ENCODE data around the gene CD2AP. TPM values are rescaled to one million over a fixed set of nuclear protein-coding genes. Genes with fewer than 3 reads are reported as not detected.

The CD2AP gene
- total RNA-seq, 1 donor from 2014 or later: 47.8 TPM

DNA sequence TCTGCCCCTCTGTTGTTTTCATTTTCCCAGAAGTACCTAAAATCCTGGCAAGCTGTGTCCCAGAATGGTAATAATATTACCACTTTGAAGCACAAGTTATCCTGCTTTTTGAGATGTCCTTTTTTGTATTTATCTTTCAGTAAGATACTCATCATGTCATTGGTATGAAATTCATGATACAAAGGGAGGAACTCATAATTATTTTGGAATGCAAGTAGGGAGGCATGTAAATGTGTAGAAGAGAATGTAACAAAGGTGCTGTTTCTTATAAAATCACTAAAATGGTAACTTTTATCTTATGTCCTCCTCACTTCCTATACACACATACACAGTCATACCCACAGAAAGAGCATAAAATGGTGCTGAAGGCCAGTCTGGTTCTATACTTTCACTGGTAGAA is 109.9 kb downstream of the CD2AP start:
- Histone ChIP-seq H3K4me3 (ENCODE audit: low read depth, low read length) (no peak overlapping the region), H3K36me3 (ENCODE audit: control insufficient read depth, insufficient read depth, low read length) (no peaks in the 10 kb centered on the region), H3K27me3 (ENCODE audit: control insufficient read depth, insufficient read depth, low read length) (no peaks in the 10 kb centered on the region)
- no peak for DNase-seq (ENCODE audit: low read depth)
- no peak for TF ChIP-seq CTCF (IDR thresholded peaks at IDR 0.05; ENCODE audit: insufficient read depth, low read length, poor library complexity, severe bottlenecking)

- no peaks in the 10 kb centered on the region for H3K27me3 ChIP-seq (ENCODE audit: control insufficient read depth, insufficient read depth, low read length)
- no peak for TF ChIP-seq CTCF (IDR thresholded peaks at IDR 0.05; ENCODE audit: insufficient read depth, low read length, poor library complexity, severe bottlenecking)
- H3K4me3 ChIP-seq (ENCODE audit: low read depth, low read length): no peak overlapping the region
- H3K36me3 ChIP-seq (ENCODE audit: control insufficient read depth, insufficient read depth, low read length): peaks cover 1% of the 10 kb centered on the region
- DNase-seq (ENCODE audit: low read depth): no peak
Measured at GRCh38 chr6:47592131-47592840, 114.7 kb downstream of the CD2AP start.

GRCh38 chr6:47593979-47594378 is 116.4 kb downstream of the CD2AP start:
- no peak overlapping the region for H3K4me3 ChIP-seq (ENCODE audit: low read depth, low read length)
- TF ChIP-seq CTCF (IDR thresholded peaks at IDR 0.05; ENCODE audit: insufficient read depth, low read length, poor library complexity, severe bottlenecking): no peak
- DNase-seq (ENCODE audit: low read depth): no peak
- no peaks in the 10 kb centered on the region for H3K27me3 ChIP-seq (ENCODE audit: control insufficient read depth, insufficient read depth, low read length)
- H3K36me3 ChIP-seq (ENCODE audit: control insufficient read depth, insufficient read depth, low read length): peaks cover 3% of the 10 kb centered on the region

- TF ChIP-seq CTCF (IDR thresholded peaks at IDR 0.05; ENCODE audit: insufficient read depth, low read length, poor library complexity, severe bottlenecking): no peak
- no peaks in the 10 kb centered on the region for H3K27me3 ChIP-seq (ENCODE audit: control insufficient read depth, insufficient read depth, low read length)
- H3K4me3 ChIP-seq (ENCODE audit: low read depth, low read length): no peak overlapping the region
- peaks cover 3% of the 10 kb centered on the region for H3K36me3 ChIP-seq (ENCODE audit: control insufficient read depth, insufficient read depth, low read length)
- DNase-seq (ENCODE audit: low read depth): no peak
Measured at GRCh38 chr6:47595785-47596184, 118.2 kb downstream of the CD2AP start.

- no peak overlapping the region for H3K4me3 ChIP-seq (ENCODE audit: low read depth, low read length)
- H3K27me3 ChIP-seq (ENCODE audit: control insufficient read depth, insufficient read depth, low read length): no peaks in the 10 kb centered on the region
- peaks cover 4% of the 10 kb centered on the region for H3K36me3 ChIP-seq (ENCODE audit: control insufficient read depth, insufficient read depth, low read length)
- DNase-seq (ENCODE audit: low read depth): no peak
- no peak for TF ChIP-seq CTCF (IDR thresholded peaks at IDR 0.05; ENCODE audit: insufficient read depth, low read length, poor library complexity, severe bottlenecking)
Measured at GRCh38 chr6:47598367-47598766, 120.8 kb downstream of the CD2AP start.

DNA sequence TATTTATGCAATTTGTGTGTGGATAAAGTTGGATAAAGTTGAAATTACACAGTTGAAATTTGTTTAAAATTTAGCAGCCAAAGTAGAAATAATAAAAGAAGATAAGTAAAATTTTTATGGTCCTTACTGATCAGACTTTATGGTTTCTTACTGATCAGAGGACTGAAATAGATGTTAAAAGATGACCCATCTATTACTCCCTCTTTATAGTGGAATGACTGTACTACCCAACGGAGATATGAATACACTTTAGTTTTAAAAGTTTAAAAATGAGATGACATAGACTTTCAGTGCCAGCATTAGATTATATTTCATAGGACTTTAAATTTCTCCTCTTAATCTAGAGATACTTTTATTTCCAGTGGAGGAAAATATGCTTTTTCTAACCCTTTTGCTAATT is 121.9 kb downstream of the CD2AP start:
- H3K27me3 ChIP-seq (ENCODE audit: control insufficient read depth, insufficient read depth, low read length): no peaks in the 10 kb centered on the region
- DNase-seq (ENCODE audit: low read depth): no peak
- H3K36me3 ChIP-seq (ENCODE audit: control insufficient read depth, insufficient read depth, low read length): peaks cover 4% of the 10 kb centered on the region
- TF ChIP-seq CTCF (IDR thresholded peaks at IDR 0.05; ENCODE audit: insufficient read depth, low read length, poor library complexity, severe bottlenecking): no peak
- no peak overlapping the region for H3K4me3 ChIP-seq (ENCODE audit: low read depth, low read length)
